IMR-90 (cell line): ENCODE measurements around the gene ITIH2.

Source experiments
- CEBPB ChIP-seq: IDR thresholded peaks from 2 replicates; pipeline ENCODE4 v1.6.1; 2012; ENCODE audit warnings: low read depth, low read length, improper control_type of control experiment
- MAFK ChIP-seq: IDR thresholded peaks from 2 replicates; pipeline ENCODE4 v1.6.1; 2012; ENCODE audit warnings: low read depth, low read length, improper control_type of control experiment
- MAZ ChIP-seq: IDR thresholded peaks from 2 replicates; pipeline ENCODE4 v1.6.1; 2012; ENCODE audit warnings: low read depth, mild to moderate bottlenecking, low read length, improper control_type of control experiment, moderate library complexity, borderline replicate concordance
- MXI1 ChIP-seq: IDR thresholded peaks from 2 replicates; pipeline ENCODE4 v1.6.1; 2012; ENCODE audit warnings: low read depth, mild to moderate bottlenecking, low read length, moderate library complexity, borderline replicate concordance
- POLR2A ChIP-seq: IDR thresholded peaks from 2 replicates; pipeline ENCODE4 v1.6.1; 2012; ENCODE audit warnings: mild to moderate bottlenecking, low read depth, low read length
- SMC3 ChIP-seq: fragments of 150-350 bp; IDR thresholded peaks from 2 replicates; pipeline ENCODE4 v1.6.1; 2016; ENCODE audit warnings: low read depth, mild to moderate bottlenecking, antibody characterized with exemption, low read length, moderate library complexity
- TF ChIP-seq, protein P1 (sequence below): conservative IDR thresholded peaks from 2 replicates; pipeline ENCODE4 v1.5.1; 2012; ENCODE audit warnings: mild to moderate bottlenecking, low read depth, low read length, improper control_type of control experiment
- TF ChIP-seq, protein P2 (sequence below): fragments of 150-350 bp; IDR thresholded peaks from 2 replicates; pipeline ENCODE4 v1.6.1; 2017; ENCODE audit warnings: mild to moderate bottlenecking, antibody characterized with exemption, low read length, low read depth
- TF ChIP-seq, protein P3 (sequence below): fragments of 150-350 bp; IDR thresholded peaks from 2 replicates; pipeline ENCODE4 v1.6.1; 2016; ENCODE audit warnings: low read depth, mild to moderate bottlenecking, low read length, moderate library complexity, borderline replicate concordance

DNA sequence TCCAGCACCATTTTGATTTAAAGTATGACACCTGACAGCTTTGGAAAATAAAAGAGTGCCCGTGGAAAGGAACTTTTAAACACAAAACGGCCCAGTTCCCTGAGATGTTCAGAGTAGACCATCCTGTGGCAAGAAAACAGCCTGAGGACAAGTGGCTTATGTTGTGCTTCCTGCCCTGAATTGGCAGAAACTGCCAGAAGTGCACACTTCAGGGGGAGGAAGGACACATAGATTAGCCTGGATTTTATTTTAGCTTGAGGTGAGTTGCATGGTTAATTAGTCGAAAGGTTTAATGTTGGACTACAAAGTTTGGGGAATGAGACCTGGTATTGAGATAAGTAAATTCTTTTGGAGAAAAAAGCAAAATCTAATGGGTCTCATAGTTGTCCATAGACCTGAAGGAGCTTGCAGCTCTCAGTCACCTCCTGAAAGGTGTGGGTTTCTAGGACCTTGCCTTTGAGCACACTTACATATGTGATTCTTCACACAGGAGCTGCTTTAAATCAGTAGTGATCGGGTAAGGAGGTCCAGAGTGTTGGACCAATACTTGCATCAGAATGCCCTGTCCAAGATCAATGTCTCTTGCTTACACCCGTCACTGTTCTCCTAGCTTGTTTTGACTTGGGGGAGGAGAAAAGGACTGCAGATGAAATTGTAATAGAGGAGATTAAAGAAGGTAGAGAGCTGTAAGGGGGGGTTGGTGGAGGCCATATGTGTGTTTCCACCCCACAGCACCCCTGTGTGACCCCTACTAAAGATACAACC lies 4.9 kb downstream of the ITIH2 start:
- TF ChIP-seq, protein P1, sequence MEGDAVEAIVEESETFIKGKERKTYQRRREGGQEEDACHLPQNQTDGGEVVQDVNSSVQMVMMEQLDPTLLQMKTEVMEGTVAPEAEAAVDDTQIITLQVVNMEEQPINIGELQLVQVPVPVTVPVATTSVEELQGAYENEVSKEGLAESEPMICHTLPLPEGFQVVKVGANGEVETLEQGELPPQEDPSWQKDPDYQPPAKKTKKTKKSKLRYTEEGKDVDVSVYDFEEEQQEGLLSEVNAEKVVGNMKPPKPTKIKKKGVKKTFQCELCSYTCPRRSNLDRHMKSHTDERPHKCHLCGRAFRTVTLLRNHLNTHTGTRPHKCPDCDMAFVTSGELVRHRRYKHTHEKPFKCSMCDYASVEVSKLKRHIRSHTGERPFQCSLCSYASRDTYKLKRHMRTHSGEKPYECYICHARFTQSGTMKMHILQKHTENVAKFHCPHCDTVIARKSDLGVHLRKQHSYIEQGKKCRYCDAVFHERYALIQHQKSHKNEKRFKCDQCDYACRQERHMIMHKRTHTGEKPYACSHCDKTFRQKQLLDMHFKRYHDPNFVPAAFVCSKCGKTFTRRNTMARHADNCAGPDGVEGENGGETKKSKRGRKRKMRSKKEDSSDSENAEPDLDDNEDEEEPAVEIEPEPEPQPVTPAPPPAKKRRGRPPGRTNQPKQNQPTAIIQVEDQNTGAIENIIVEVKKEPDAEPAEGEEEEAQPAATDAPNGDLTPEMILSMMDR: no peak
- TF ChIP-seq, protein P2, sequence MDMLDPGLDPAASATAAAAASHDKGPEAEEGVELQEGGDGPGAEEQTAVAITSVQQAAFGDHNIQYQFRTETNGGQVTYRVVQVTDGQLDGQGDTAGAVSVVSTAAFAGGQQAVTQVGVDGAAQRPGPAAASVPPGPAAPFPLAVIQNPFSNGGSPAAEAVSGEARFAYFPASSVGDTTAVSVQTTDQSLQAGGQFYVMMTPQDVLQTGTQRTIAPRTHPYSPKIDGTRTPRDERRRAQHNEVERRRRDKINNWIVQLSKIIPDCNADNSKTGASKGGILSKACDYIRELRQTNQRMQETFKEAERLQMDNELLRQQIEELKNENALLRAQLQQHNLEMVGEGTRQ: no peak
- TF ChIP-seq MAFK: no peak
- TF ChIP-seq POLR2A: no peak
- TF ChIP-seq, protein P3, sequence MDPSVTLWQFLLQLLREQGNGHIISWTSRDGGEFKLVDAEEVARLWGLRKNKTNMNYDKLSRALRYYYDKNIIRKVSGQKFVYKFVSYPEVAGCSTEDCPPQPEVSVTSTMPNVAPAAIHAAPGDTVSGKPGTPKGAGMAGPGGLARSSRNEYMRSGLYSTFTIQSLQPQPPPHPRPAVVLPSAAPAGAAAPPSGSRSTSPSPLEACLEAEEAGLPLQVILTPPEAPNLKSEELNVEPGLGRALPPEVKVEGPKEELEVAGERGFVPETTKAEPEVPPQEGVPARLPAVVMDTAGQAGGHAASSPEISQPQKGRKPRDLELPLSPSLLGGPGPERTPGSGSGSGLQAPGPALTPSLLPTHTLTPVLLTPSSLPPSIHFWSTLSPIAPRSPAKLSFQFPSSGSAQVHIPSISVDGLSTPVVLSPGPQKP: no peak
- TF ChIP-seq MXI1: no peak
- TF ChIP-seq CEBPB: no peak
- no peak for TF ChIP-seq MAZ
- no peak for TF ChIP-seq SMC3
